Measurements from ENCODE around the gene PNPLA7.

DNA sequence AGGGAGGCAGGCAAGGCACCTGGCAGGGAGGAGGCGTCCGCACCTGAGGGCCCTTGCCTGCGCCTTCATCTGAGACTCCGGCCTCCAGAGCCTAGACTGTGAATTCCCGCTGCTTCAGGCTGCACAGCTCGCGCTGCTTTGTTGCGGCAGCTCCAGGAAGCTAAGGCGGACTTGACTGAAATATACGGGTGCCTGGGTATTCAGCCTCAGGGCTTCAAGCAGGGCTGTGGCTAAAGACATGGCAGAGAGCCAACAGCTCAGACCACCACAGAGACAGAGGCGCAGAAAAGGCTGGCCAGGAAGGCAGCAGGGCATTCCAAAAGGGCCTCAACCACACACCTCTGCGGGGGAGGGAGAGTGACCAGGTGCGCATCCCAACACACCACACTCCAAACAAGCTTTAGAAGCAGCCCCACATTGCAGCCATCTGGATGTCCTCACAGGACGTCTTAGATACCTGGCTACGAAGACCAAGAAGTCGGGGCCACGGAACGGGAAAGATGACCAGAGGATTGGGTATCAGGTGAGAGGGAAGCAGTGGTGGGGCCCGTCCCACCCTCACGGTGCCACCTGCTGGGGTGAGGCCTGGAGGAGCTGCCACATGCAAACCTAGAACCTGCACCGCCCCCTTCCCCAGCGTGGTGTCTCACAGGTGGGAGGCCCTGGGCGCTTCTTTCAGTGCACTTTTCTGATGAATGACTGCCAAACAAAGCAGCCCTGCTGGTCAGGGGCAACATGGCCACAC, 30.2 kb upstream of the PNPLA7 start:
- TF ChIP-seq, protein P1, sequence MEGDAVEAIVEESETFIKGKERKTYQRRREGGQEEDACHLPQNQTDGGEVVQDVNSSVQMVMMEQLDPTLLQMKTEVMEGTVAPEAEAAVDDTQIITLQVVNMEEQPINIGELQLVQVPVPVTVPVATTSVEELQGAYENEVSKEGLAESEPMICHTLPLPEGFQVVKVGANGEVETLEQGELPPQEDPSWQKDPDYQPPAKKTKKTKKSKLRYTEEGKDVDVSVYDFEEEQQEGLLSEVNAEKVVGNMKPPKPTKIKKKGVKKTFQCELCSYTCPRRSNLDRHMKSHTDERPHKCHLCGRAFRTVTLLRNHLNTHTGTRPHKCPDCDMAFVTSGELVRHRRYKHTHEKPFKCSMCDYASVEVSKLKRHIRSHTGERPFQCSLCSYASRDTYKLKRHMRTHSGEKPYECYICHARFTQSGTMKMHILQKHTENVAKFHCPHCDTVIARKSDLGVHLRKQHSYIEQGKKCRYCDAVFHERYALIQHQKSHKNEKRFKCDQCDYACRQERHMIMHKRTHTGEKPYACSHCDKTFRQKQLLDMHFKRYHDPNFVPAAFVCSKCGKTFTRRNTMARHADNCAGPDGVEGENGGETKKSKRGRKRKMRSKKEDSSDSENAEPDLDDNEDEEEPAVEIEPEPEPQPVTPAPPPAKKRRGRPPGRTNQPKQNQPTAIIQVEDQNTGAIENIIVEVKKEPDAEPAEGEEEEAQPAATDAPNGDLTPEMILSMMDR (IDR thresholded peaks at IDR 0.05 in 4 of 5, conservative IDR thresholded peaks at IDR 0.05 in 1 of 5): no peak
- TF ChIP-seq POLR2A (IDR thresholded peaks at IDR 0.05): no peak

All from gastrocnemius medialis (tissue), 4 donors.